Retinal pigment epithelial cell (primary cell): ENCODE results near the gene ME3.

ENCODE experiments used
- DNase-seq: peaks from one replicate; pipeline ENCODE4 v3.0.0-alpha.2; 2010; ENCODE audit warnings: low read depth
- H3K4me3 ChIP-seq: 2 replicates; pipeline ENCODE4 v1.5.1; 2011; ENCODE audit warnings: mild to moderate bottlenecking, low read length, control low read depth, moderate library complexity
- CTCF ChIP-seq: conservative IDR thresholded peaks from 2 replicates; pipeline ENCODE4 v1.5.1; 2011; ENCODE audit warnings: low read depth, low read length, control low read depth, inconsistent platforms

ME3 gene

GRCh38 chr11:86487671-86488070 is 184.7 kb downstream of the ME3 start:
- no peak overlapping the region for H3K4me3 ChIP-seq
- no peak for DNase-seq
- TF ChIP-seq CTCF: no peak

- no peak for DNase-seq
- no peak for TF ChIP-seq CTCF
- H3K4me3 ChIP-seq: no peak overlapping the region
Measured at GRCh38 chr11:86486261-86487030, 186.0 kb downstream of the ME3 start.

- no peak for TF ChIP-seq CTCF
- H3K4me3 ChIP-seq: no peak overlapping the region
- DNase-seq: no peak
Measured at GRCh38 chr11:86484795-86485166, 187.6 kb downstream of the ME3 start.

GRCh38 chr11:86483940-86484794 is 188.2 kb downstream of the ME3 start:
- no peak for TF ChIP-seq CTCF
- no peak overlapping the region for H3K4me3 ChIP-seq
- no peak for DNase-seq

- DNase-seq: no peak
- no peak overlapping the region for H3K4me3 ChIP-seq
- TF ChIP-seq CTCF: no peak
Measured at GRCh38 chr11:86483610-86483939, 188.8 kb downstream of the ME3 start.

- no peak for TF ChIP-seq CTCF
- DNase-seq: no peak
- H3K4me3 ChIP-seq: no peak overlapping the region
Measured at GRCh38 chr11:86482692-86483091, 189.7 kb downstream of the ME3 start.

- TF ChIP-seq CTCF: no peak
- no peak for DNase-seq
- H3K4me3 ChIP-seq: no peak overlapping the region
Measured at GRCh38 chr11:86481399-86481798, 191.0 kb downstream of the ME3 start.
